Neural progenitor cell (in vitro differentiated cells): ENCODE data around the gene TUFT1. TPM values are rescaled to one million over a fixed set of nuclear protein-coding genes. Genes with fewer than 3 reads are reported as not detected.

Experiments
- DNase-seq: peaks from one replicate; pipeline ENCODE4 v3.0.0-alpha.2; 2016; ENCODE audit warnings: low spot score
- H2AFZ ChIP-seq: fragments of 200-600 bp; sonication (generic); replicated peaks from 2 replicates; pipeline ENCODE4 v1.6.1; 2016; ENCODE audit warnings: antibody characterized with exemption
- H3F3A ChIP-seq: fragments of 200-600 bp; sonication (generic); 2 replicates; pipeline ENCODE4 v1.6.1; 2016; ENCODE audit warnings: antibody characterized with exemption, low read depth
- H3K27ac ChIP-seq: fragments of 200-600 bp; sonication (generic); 2 replicates; pipeline ENCODE4 v1.5.1; 2016; ENCODE audit warnings: mild to moderate bottlenecking
- H3K27me3 ChIP-seq: fragments of 200-600 bp; sonication (generic); 2 replicates; pipeline ENCODE4 v1.6.1; 2016; ENCODE audit warnings: mild to moderate bottlenecking, moderate library complexity
- H3K36me3 ChIP-seq: fragments of 200-600 bp; sonication (generic); 2 replicates; pipeline ENCODE4 v1.5.1; 2016
- H3K4me1 ChIP-seq: fragments of 200-600 bp; sonication (generic); 2 replicates; pipeline ENCODE4 v1.6.1; 2016; ENCODE audit warnings: mixed run types
- H3K4me2 ChIP-seq: fragments of 200-600 bp; sonication (generic); 2 replicates; pipeline ENCODE4 v1.6.1; 2016
- H3K4me3 ChIP-seq: fragments of 200-600 bp; sonication (generic); 2 replicates; pipeline ENCODE4 v1.5.1; 2016
- H3K79me2 ChIP-seq: fragments of 200-600 bp; sonication (generic); 2 replicates; pipeline ENCODE4 v1.6.1; 2016; ENCODE audit warnings: low read depth
- H3K9ac ChIP-seq: fragments of 200-600 bp; sonication (generic); 2 replicates; pipeline ENCODE4 v1.6.1; 2016
- H3K9me3 ChIP-seq: fragments of 200-600 bp; sonication (generic); 2 replicates; pipeline ENCODE4 v1.5.1; 2016; ENCODE audit warnings: low read depth
- H4K20me1 ChIP-seq: fragments of 200-600 bp; sonication (generic); 2 replicates; pipeline ENCODE4 v1.6.1; 2016; ENCODE audit warnings: low read depth
- H3K27ac Mint-ChIP-seq: 3 replicates; pipeline ENCODE4 v1.8.0; 2021; ENCODE audit warnings: mixed read lengths
- H3K27me3 Mint-ChIP-seq: 2 replicates; pipeline ENCODE4 v1.8.0; 2022; ENCODE audit warnings: low read depth, mild to moderate bottlenecking, inconsistent platforms, moderate library complexity, mixed read lengths; ENCODE audit not compliant: insufficient read depth
- H3K36me3 Mint-ChIP-seq: 3 replicates; pipeline ENCODE4 v1.8.0; 2021; ENCODE audit warnings: mixed read lengths
- H3K4me1 Mint-ChIP-seq: 3 replicates; pipeline ENCODE4 v1.8.0; 2021; ENCODE audit warnings: mixed read lengths
- H3K4me3 Mint-ChIP-seq: 3 replicates; pipeline ENCODE4 v1.8.0; 2021; ENCODE audit warnings: mild to moderate bottlenecking, moderate library complexity, mixed read lengths
- H3K9me3 Mint-ChIP-seq: 3 replicates; pipeline ENCODE4 v1.8.0; 2020; ENCODE audit warnings: mixed read lengths
- CTCF ChIP-seq: fragments of 200-600 bp; sonication (generic); IDR thresholded peaks from 2 replicates; pipeline ENCODE4 v1.5.1; 2017; ENCODE audit warnings: antibody characterized with exemption, mild to moderate bottlenecking
- EZH2 ChIP-seq: fragments of 200-600 bp; sonication (generic); IDR thresholded peaks from 2 replicates; pipeline ENCODE4 v1.6.1; 2017; ENCODE audit warnings: antibody characterized with exemption, mild to moderate bottlenecking, moderate library complexity
- EZH2phosphoT487 ChIP-seq: fragments of 200-600 bp; sonication (generic); IDR thresholded peaks from 2 replicates; pipeline ENCODE4 v1.6.1; 2017; ENCODE audit warnings: antibody characterized with exemption
- total RNA-seq: library from RNA; depleted of rRNA; stranded (reverse); fragments of >200 nt; gene quantifications from 2 replicates; pipeline ENCODE4 v1.2.3, GENCODE V29; 2015; ENCODE audit warnings: low replicate concordance

Gene TUFT1
- total RNA-seq, 1 donor from 2014 or later = 9.3 TPM

DNA sequence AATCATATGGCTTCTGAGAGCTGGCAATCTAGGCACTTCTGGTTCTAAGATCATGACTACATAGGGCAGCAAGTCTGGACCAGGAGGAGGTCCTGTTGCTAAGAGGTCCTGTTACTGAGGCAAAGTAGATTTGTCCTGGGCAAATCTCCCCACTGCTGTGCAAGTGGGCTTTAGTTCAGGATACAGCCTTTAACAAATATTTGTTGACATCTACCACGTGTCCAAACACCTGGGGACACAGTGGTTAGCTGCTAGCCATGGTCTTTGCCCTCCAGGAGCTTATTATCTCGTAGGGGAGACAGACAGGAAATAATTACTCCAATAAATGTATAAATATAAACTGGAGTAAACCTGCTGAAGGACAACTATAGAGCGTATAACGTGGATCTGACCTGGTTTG, 25.7 kb upstream of the TUFT1 start:
- H3K36me3 Mint-ChIP-seq = peaks cover 3% of the 10 kb centered on the region
- H3K79me2 ChIP-seq = peaks cover 27% of the 10 kb centered on the region
- no peak overlapping the region for H3K27ac Mint-ChIP-seq
- no peak overlapping the region for H3K4me2 ChIP-seq
- peaks cover 32% of the 10 kb centered on the region for H3K4me1 Mint-ChIP-seq
- peaks cover 9% of the 10 kb centered on the region for H3K27me3 Mint-ChIP-seq
- no peaks in the 10 kb centered on the region for H3K9me3 Mint-ChIP-seq
- TF ChIP-seq EZH2 (no peak), CTCF (no peak), EZH2phosphoT487 (no peak)
- no peak overlapping the region for H3K4me3 Mint-ChIP-seq
- H3K27me3 ChIP-seq = no peaks in the 10 kb centered on the region
- H3K9ac ChIP-seq = no peak overlapping the region
- peaks cover 20% of the 10 kb centered on the region for H4K20me1 ChIP-seq
- H3K4me1 ChIP-seq = peaks cover 41% of the 10 kb centered on the region
- H3K27ac ChIP-seq = no peak overlapping the region
- H3K4me3 ChIP-seq = no peak overlapping the region
- H2AFZ ChIP-seq = no peak overlapping the region
- peaks cover 45% of the 10 kb centered on the region for H3F3A ChIP-seq
- DNase-seq = no peak
- no peaks in the 10 kb centered on the region for H3K9me3 ChIP-seq
- no peaks in the 10 kb centered on the region for H3K36me3 ChIP-seq

GRCh38 chr1:151515265-151515664, 24.8 kb upstream of the TUFT1 start:
- peaks cover 5% of the 10 kb centered on the region for H3K36me3 Mint-ChIP-seq

GRCh38 chr1:151516031-151516511, 24.0 kb upstream of the TUFT1 start:
- H3K4me3 Mint-ChIP-seq = no peak overlapping the region
- H3K27ac Mint-ChIP-seq = no peak overlapping the region
- no peak overlapping the region for H3K9ac ChIP-seq
- peaks cover 27% of the 10 kb centered on the region for H3K79me2 ChIP-seq
- DNase-seq = no peak
- TF ChIP-seq EZH2 (no peak), CTCF (no peak)
- H3K27ac ChIP-seq = no peak overlapping the region
- H3K4me2 ChIP-seq = no peak overlapping the region
- H3K36me3 Mint-ChIP-seq = peaks cover 6% of the 10 kb centered on the region
- H3K27me3 ChIP-seq = no peaks in the 10 kb centered on the region
- no peak overlapping the region for H3K4me3 ChIP-seq
- H4K20me1 ChIP-seq = peaks cover 20% of the 10 kb centered on the region
- H3F3A ChIP-seq = peaks cover 29% of the 10 kb centered on the region
- peaks cover 16% of the 10 kb centered on the region for H3K27me3 Mint-ChIP-seq
- no peaks in the 10 kb centered on the region for H3K9me3 ChIP-seq
- peaks cover 29% of the 10 kb centered on the region for H3K4me1 ChIP-seq
- no peak overlapping the region for H2AFZ ChIP-seq
- no peaks in the 10 kb centered on the region for H3K36me3 ChIP-seq
- H3K9me3 Mint-ChIP-seq = no peaks in the 10 kb centered on the region
- peaks cover 22% of the 10 kb centered on the region for H3K4me1 Mint-ChIP-seq

More at GRCh38 chr1:151515265-151515664, 24.8 kb upstream of the TUFT1 start:
- Mint-ChIP-seq H3K9me3 (no peaks in the 10 kb centered on the region), H3K4me3 (no peak overlapping the region), H3K27me3 (peaks cover 14% of the 10 kb centered on the region), H3K4me1 (peaks cover 27% of the 10 kb centered on the region), H3K27ac (no peak overlapping the region)
- DNase-seq = no peak
- H4K20me1 ChIP-seq = peaks cover 20% of the 10 kb centered on the region
- H3K4me2 ChIP-seq = no peak overlapping the region
- H3K9ac ChIP-seq = no peak overlapping the region
- no peaks in the 10 kb centered on the region for H3K27me3 ChIP-seq
- H3K4me1 ChIP-seq = peaks cover 33% of the 10 kb centered on the region
- H3F3A ChIP-seq = peaks cover 36% of the 10 kb centered on the region
- no peaks in the 10 kb centered on the region for H3K36me3 ChIP-seq
- H2AFZ ChIP-seq = no peak overlapping the region
- H3K27ac ChIP-seq = no peak overlapping the region
- no peaks in the 10 kb centered on the region for H3K9me3 ChIP-seq
- TF ChIP-seq EZH2 = no peak
- no peak for TF ChIP-seq EZH2phosphoT487
- no peak for TF ChIP-seq CTCF
- no peak overlapping the region for H3K4me3 ChIP-seq
- H3K79me2 ChIP-seq = peaks cover 27% of the 10 kb centered on the region
